ENCODE results near the gene MAP4K3. TPM values are rescaled to one million over a fixed set of nuclear protein-coding genes. Genes with fewer than 3 reads are reported as not detected.
A peak's percentile ranks its signal among the peaks of the same experiment; 100 is the strongest.
"Not testable (repeated sequence)": the region's sequence is repeated elsewhere in the genome, so short reads cannot be mapped to it uniquely, and the experiment has no call there.

MAP4K3 gene
- total RNA-seq, 6 experiments from 2014 or later = 28.7 to 34.4 (median 30.7) TPM

GRCh38 chr2:39247512-39248043 lies 189.5 kb downstream of the MAP4K3 start:
- no peak for TF ChIP-seq CTCF (IDR thresholded peaks at IDR 0.05)
- peaks cover 6% of the 10 kb centered on the region; the same call in 1 of the 2 replicates for H3K9me3 Mint-ChIP-seq
- H3K4me3 Mint-ChIP-seq = no peak overlapping the region
- H3K36me3 Mint-ChIP-seq (ENCODE audit: low read depth) = peaks cover 30% of the 10 kb centered on the region
- H3K27ac Mint-ChIP-seq = no peak overlapping the region
- peaks cover 3% of the 10 kb centered on the region for H3K27me3 Mint-ChIP-seq (ENCODE audit: insufficient read depth)
- DNase-seq = no peak
- no peaks in the 10 kb centered on the region for H3K4me1 Mint-ChIP-seq (ENCODE audit: low read depth)

DNA sequence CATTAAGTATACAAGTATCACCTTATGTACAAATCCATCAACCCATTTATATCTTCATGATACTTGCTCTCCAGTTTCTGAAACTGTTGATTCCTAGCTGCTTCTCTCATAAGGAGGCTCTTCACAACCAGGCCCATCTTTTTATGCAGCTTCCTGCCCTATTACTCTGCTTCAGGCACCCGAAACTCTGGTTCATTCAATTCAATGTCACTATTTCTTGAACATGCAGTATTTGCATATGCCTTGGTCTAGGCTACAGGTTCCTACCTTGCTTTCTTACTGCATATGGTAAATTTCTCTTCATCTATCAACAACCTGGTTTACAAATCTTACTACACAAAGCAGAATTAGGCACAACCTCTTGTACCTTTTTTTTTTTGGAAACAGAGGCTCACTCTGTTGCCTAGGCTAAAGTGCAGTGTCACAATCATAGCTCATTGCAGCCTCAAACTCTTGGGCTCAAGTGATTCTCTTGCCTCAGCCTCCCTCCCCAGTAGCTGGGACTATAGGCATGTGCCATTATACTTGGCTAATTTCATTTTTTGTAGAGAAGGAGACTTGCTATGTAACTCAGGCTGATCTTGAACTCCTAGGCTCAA lies 190.6 kb downstream of the MAP4K3 start:
- Mint-ChIP-seq H3K9me3 (peaks cover 6% of the 10 kb centered on the region; the same call in 1 of the 2 replicates), H3K27me3 (ENCODE audit: insufficient read depth) (peaks cover 2% of the 10 kb centered on the region), H3K4me1 (ENCODE audit: low read depth) (no peaks in the 10 kb centered on the region), H3K27ac (no peak overlapping the region; the same call in 1 of the 2 replicates), H3K36me3 (ENCODE audit: low read depth) (peaks cover 25% of the 10 kb centered on the region), H3K4me3 (no peak overlapping the region)
- no peak for TF ChIP-seq CTCF (IDR thresholded peaks at IDR 0.05)
- no peak for DNase-seq

GRCh38 chr2:39244963-39245625 lies 192.0 kb downstream of the MAP4K3 start:
- not testable (repeated sequence) for H3K9me3 Mint-ChIP-seq; H3K4me1 Mint-ChIP-seq (ENCODE audit: low read depth); H3K27me3 Mint-ChIP-seq (ENCODE audit: insufficient read depth); H3K27ac Mint-ChIP-seq; DNase-seq
- Mint-ChIP-seq H3K36me3 (ENCODE audit: low read depth) (peaks cover 11% of the 10 kb centered on the region; the same call in 1 of the 2 replicates), H3K4me3 (peak overlapping the region; percentile 48)

DNA sequence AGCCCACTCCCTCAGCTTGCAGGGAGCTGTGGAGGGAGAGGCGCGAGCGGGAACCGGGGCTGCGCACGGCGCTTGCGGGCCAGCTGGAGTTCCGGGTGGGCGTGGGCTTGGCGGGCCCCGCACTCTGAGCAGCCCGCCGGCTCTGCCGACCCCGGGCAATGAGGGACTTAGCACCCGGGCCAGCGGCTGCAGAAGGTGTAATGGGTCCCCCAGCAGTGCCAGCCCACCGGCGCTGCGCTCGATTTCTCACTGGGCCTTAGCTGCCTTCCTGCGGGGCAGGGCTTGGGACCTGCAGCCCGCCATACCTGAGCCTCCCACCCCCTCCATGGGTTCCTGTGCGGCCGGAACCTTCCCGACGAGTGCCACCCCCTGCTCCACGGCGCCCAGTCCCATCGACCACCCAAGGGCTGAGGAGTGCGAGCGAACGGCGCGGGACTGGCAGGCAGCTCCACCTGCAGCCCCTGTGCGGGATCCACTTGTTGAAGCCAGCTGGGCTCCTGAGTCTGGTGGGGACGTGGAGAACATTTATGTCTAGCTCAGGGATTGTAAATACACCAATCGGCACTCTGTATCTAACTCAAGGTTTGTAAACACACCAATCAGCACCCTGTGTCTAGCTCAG lies 192.7 kb downstream of the MAP4K3 start:
- peaks cover 11% of the 10 kb centered on the region; the same call in 1 of the 2 replicates for H3K36me3 Mint-ChIP-seq (ENCODE audit: low read depth)
- H3K9me3 Mint-ChIP-seq; H3K4me1 Mint-ChIP-seq (ENCODE audit: low read depth); H3K27ac Mint-ChIP-seq; DNase-seq; H3K27me3 Mint-ChIP-seq (ENCODE audit: insufficient read depth): not testable (repeated sequence)
- peak overlapping the region; percentile 48 for H3K4me3 Mint-ChIP-seq

- Mint-ChIP-seq H3K4me3 (peak within 1 kb of the TSS; percentile 85), H3K4me1 (ENCODE audit: low read depth) (no peaks in the 10 kb centered on the region), H3K27me3 (ENCODE audit: insufficient read depth) (peaks cover under 1% of the 10 kb centered on the region), H3K36me3 (ENCODE audit: low read depth) (peaks cover 11% of the 10 kb centered on the region; the same call in 1 of the 2 replicates), H3K9me3 (peaks cover 6% of the 10 kb centered on the region; the same call in 1 of the 2 replicates), H3K27ac (peak within 1 kb of the TSS; percentile 41; the same call in 1 of the 2 replicates)
- no peak for TF ChIP-seq CTCF (IDR thresholded peaks at IDR 0.05)
- peak; percentile 13 for DNase-seq
Observed at GRCh38 chr2:39243469-39244123, 193.5 kb downstream of the MAP4K3 start, which contains the start of gene CDKL4. TSS of gene CDKL4 (minus strand) at chr2:39243970.

GRCh38 chr2:39241588-39241987 lies 195.5 kb downstream of the MAP4K3 start:
- H3K36me3 Mint-ChIP-seq (ENCODE audit: low read depth) = 0 out of 2 replicates have a peak, but pooled peaks cover 6% of the 10 kb centered on the region
- peaks cover 6% of the 10 kb centered on the region; the same call in 1 of the 2 replicates for H3K9me3 Mint-ChIP-seq
- no peak for DNase-seq
- no peaks in the 10 kb centered on the region for H3K4me1 Mint-ChIP-seq (ENCODE audit: low read depth)
- TF ChIP-seq CTCF (IDR thresholded peaks at IDR 0.05) = no peak
- no peak overlapping the region for H3K4me3 Mint-ChIP-seq
- no peaks in the 10 kb centered on the region; the same call in none of the 2 replicates for H3K27me3 Mint-ChIP-seq (ENCODE audit: insufficient read depth)
- H3K27ac Mint-ChIP-seq = no peak overlapping the region

All from HFFc6 (cell line).